Activated CD8-positive, alpha-beta memory T cell treated with anti-CD3 and anti-CD28 coated beads, Interleukin-2, amount 10 ng/mL, durations not matched to agents 7 days and 5 days (primary cell): ENCODE results near the gene SLC1A5. TPM values are rescaled to one million over a fixed set of nuclear protein-coding genes. Genes with fewer than 3 reads are reported as not detected.
"Not testable (repeated sequence)": the region's sequence is repeated elsewhere in the genome, so short reads cannot be mapped to it uniquely, and the experiment has no call there.

ENCODE experiments used
- ATAC-seq: fragments of 150-1000 bp; cut with Tn5 transposase; one replicate; pipeline ENCODE4 v1.10.0; 2021; ENCODE audit warnings: moderate library complexity
- CTCF ChIA-PET: fragments of 350-600 bp; sonication (Branson Sonifier 250); formaldehyde crosslinking; loops from one replicate; lab custom pipeline; 2021; ENCODE audit warnings: antibody characterized with exemption; lab: Charles Lee
- DNase-seq: peaks from one replicate; pipeline ENCODE4 v3.0.0-alpha.2; 2020
- H3K27ac Mint-ChIP-seq: one replicate; pipeline ENCODE4 v1.8.0; 2021; ENCODE audit warnings: mild to moderate bottlenecking, mixed read lengths
- H3K27me3 Mint-ChIP-seq: one replicate; pipeline ENCODE4 v1.8.0; 2021; ENCODE audit warnings: mixed read lengths
- H3K36me3 Mint-ChIP-seq: one replicate; pipeline ENCODE4 v1.8.0; 2021; ENCODE audit warnings: mild to moderate bottlenecking, mixed read lengths
- H3K4me1 Mint-ChIP-seq: one replicate; pipeline ENCODE4 v1.8.0; 2021; ENCODE audit warnings: mixed read lengths
- H3K4me3 Mint-ChIP-seq: one replicate; pipeline ENCODE4 v1.8.0; 2021; ENCODE audit warnings: mild to moderate bottlenecking, moderate library complexity, mixed read lengths
- H3K9me3 Mint-ChIP-seq: one replicate; pipeline ENCODE4 v1.8.0; 2022; ENCODE audit warnings: low read depth, mixed read lengths
- total RNA-seq, 2 experiments: library from RNA; stranded (reverse); gene quantifications; one replicate each; pipeline ENCODE4 v1.2.3, GENCODE V29; 2021

The SLC1A5 gene
- total RNA-seq, 2 experiments from 2014 or later = 196 to 259 TPM

- CTCF ChIA-PET = interaction anchor here (1.1 kb wide), 1 partner anchor 58 kb away, joined by 3 read pairs; no protein-coding TSS in a partner anchor
- no peaks in the 10 kb centered on the region for H3K36me3 Mint-ChIP-seq
These were observed 27.6 kb upstream of the SLC1A5 start for GRCh38 chr19:46815833-46816627.

GRCh38 chr19:46813839-46814358 lies 25.5 kb upstream of the SLC1A5 start:
- Mint-ChIP-seq H3K27ac (no peak overlapping the region), H3K9me3 (no peaks in the 10 kb centered on the region), H3K4me3 (no peak overlapping the region), H3K27me3 (peaks cover 3% of the 10 kb centered on the region), H3K4me1 (peaks cover 2% of the 10 kb centered on the region), H3K36me3 (no peaks in the 10 kb centered on the region)
- CTCF ChIA-PET = interaction anchor here (1.3 kb wide), 1 partner anchor 27 kb away, joined by 4 read pairs; no protein-coding TSS in a partner anchor
- DNase-seq (no peak), ATAC-seq (no peak)

More at GRCh38 chr19:46815833-46816627, 27.6 kb upstream of the SLC1A5 start:
- Mint-ChIP-seq H3K4me3 (no peak overlapping the region), H3K9me3 (no peaks in the 10 kb centered on the region), H3K4me1 (peaks cover 22% of the 10 kb centered on the region), H3K27me3 (peaks cover 3% of the 10 kb centered on the region), H3K27ac (no peak overlapping the region)
- ATAC-seq (no peak), DNase-seq (no peak)

- H3K27me3 Mint-ChIP-seq = peaks cover 3% of the 10 kb centered on the region
- H3K9me3 Mint-ChIP-seq = no peaks in the 10 kb centered on the region
- no peaks in the 10 kb centered on the region for H3K4me1 Mint-ChIP-seq
- DNase-seq (no peak), ATAC-seq (no peak)
- H3K27ac Mint-ChIP-seq = no peak overlapping the region
- no peaks in the 10 kb centered on the region for H3K36me3 Mint-ChIP-seq
- CTCF ChIA-PET = interaction anchor here (0.8 to 1.3 kb wide), 2 partner anchors 27 to 28 kb away, joined by 3 to 4 read pairs; no protein-coding TSS in a partner anchor
- no peak overlapping the region for H3K4me3 Mint-ChIP-seq
These were observed 24.8 kb upstream of the SLC1A5 start for GRCh38 chr19:46812977-46813838.

- no peaks in the 10 kb centered on the region for H3K36me3 Mint-ChIP-seq
- ATAC-seq (no peak), DNase-seq (no peak)
- H3K27ac Mint-ChIP-seq = no peak overlapping the region
- H3K27me3 Mint-ChIP-seq = no peaks in the 10 kb centered on the region
- CTCF ChIA-PET = interaction anchor here (1.1 kb wide), 1 partner anchor 42 kb away, joined by 4 read pairs; no protein-coding TSS in a partner anchor
- no peaks in the 10 kb centered on the region for H3K4me1 Mint-ChIP-seq
- H3K9me3 Mint-ChIP-seq = no peaks in the 10 kb centered on the region
- H3K4me3 Mint-ChIP-seq = no peak overlapping the region
These were observed 21.3 kb upstream of the SLC1A5 start for GRCh38 chr19:46809534-46810272.

- CTCF ChIA-PET = no interaction called here
These were observed 18.3 kb upstream of the SLC1A5 start for GRCh38 chr19:46806656-46807055.

GRCh38 chr19:46804432-46804831 lies 16.0 kb upstream of the SLC1A5 start:
- not testable (repeated sequence) for H3K4me1 Mint-ChIP-seq, DNase-seq, H3K27me3 Mint-ChIP-seq, H3K27ac Mint-ChIP-seq, H3K36me3 Mint-ChIP-seq, H3K4me3 Mint-ChIP-seq, ATAC-seq, H3K9me3 Mint-ChIP-seq
- CTCF ChIA-PET = interaction anchor here (1.2 to 1.4 kb wide), 4 partner anchors 36 to 51 kb away, joined by 4 to 6 read pairs (median 4); no protein-coding TSS in a partner anchor

More at GRCh38 chr19:46806656-46807055, 18.3 kb upstream of the SLC1A5 start:
- H3K27ac Mint-ChIP-seq = no peak overlapping the region
- H3K36me3 Mint-ChIP-seq = no peaks in the 10 kb centered on the region
- DNase-seq = no peak
- no peaks in the 10 kb centered on the region for H3K27me3 Mint-ChIP-seq
- H3K4me1 Mint-ChIP-seq = no peaks in the 10 kb centered on the region
- no peaks in the 10 kb centered on the region for H3K9me3 Mint-ChIP-seq
- no peak overlapping the region for H3K4me3 Mint-ChIP-seq
- ATAC-seq = no peak

GRCh38 chr19:46803555-46803954 lies 15.2 kb upstream of the SLC1A5 start:
- Mint-ChIP-seq H3K36me3 (no peaks in the 10 kb centered on the region), H3K27ac (no peak overlapping the region), H3K27me3 (no peaks in the 10 kb centered on the region), H3K4me1 (no peaks in the 10 kb centered on the region), H3K4me3 (no peak overlapping the region), H3K9me3 (no peaks in the 10 kb centered on the region)
- DNase-seq (no peak), ATAC-seq (no peak)
- CTCF ChIA-PET = interaction anchor here (0.7 to 1.1 kb wide), 3 partner anchors 8 to 37 kb away, joined by 3 read pairs; no protein-coding TSS in a partner anchor

GRCh38 chr19:46802152-46802551 lies 13.8 kb upstream of the SLC1A5 start:
- H3K4me1 Mint-ChIP-seq = no peaks in the 10 kb centered on the region
- CTCF ChIA-PET = no interaction called here
- no peak overlapping the region for H3K27ac Mint-ChIP-seq
- H3K27me3 Mint-ChIP-seq = peaks cover 2% of the 10 kb centered on the region
- H3K4me3 Mint-ChIP-seq = no peak overlapping the region
- ATAC-seq (no peak), DNase-seq (no peak)
- no peaks in the 10 kb centered on the region for H3K36me3 Mint-ChIP-seq
- no peaks in the 10 kb centered on the region for H3K9me3 Mint-ChIP-seq

GRCh38 chr19:46798713-46799112 lies 10.3 kb upstream of the SLC1A5 start:
- ATAC-seq (no peak), DNase-seq (no peak)
- Mint-ChIP-seq H3K27ac (no peak overlapping the region), H3K9me3 (no peaks in the 10 kb centered on the region), H3K36me3 (no peaks in the 10 kb centered on the region), H3K4me3 (no peak overlapping the region), H3K27me3 (peaks cover 8% of the 10 kb centered on the region), H3K4me1 (no peaks in the 10 kb centered on the region)
- CTCF ChIA-PET = interaction anchor here (0.7 to 1.4 kb wide), 2 partner anchors 11 to 45 kb away, joined by 3 to 4 read pairs; partner anchors contain the start of gene SLC1A5

GRCh38 chr19:46797881-46798280 lies 9.5 kb upstream of the SLC1A5 start:
- Mint-ChIP-seq H3K9me3 (no peaks in the 10 kb centered on the region), H3K4me1 (peaks cover 3% of the 10 kb centered on the region), H3K27me3 (peaks cover 9% of the 10 kb centered on the region), H3K27ac (no peak overlapping the region), H3K36me3 (no peaks in the 10 kb centered on the region), H3K4me3 (no peak overlapping the region)
- no peak for DNase-seq
- ATAC-seq = no peak
- CTCF ChIA-PET = interaction anchor here (0.9 to 2.2 kb wide), 4 partner anchors 23 to 44 kb away, joined by 3 to 5 read pairs (median 5); no protein-coding TSS in a partner anchor

- Mint-ChIP-seq H3K9me3 (no peaks in the 10 kb centered on the region), H3K27ac (peak overlapping the region; percentile 72), H3K4me1 (peaks cover 33% of the 10 kb centered on the region), H3K4me3 (peak overlapping the region; percentile 24), H3K27me3 (peaks cover 7% of the 10 kb centered on the region), H3K36me3 (peaks cover 3% of the 10 kb centered on the region)
- CTCF ChIA-PET = interaction anchor here (0.7 to 2.9 kb wide), 6 partner anchors 30 to 49 kb away, joined by 3 to 16 read pairs (median 4); no protein-coding TSS in a partner anchor
- ATAC-seq (peak; percentile 25), DNase-seq (peak; percentile 65)
These were observed 3.5 kb upstream of the SLC1A5 start for GRCh38 chr19:46791944-46792343.

GRCh38 chr19:46789371-46789770 lies 977 bp upstream of the SLC1A5 start:
- Mint-ChIP-seq H3K9me3 (no peaks in the 10 kb centered on the region), H3K36me3 (peaks cover 25% of the 10 kb centered on the region), H3K27ac (no peak overlapping the region), H3K27me3 (peaks cover 4% of the 10 kb centered on the region), H3K4me1 (peaks cover 39% of the 10 kb centered on the region), H3K4me3 (no peak overlapping the region)
- DNase-seq (no peak), ATAC-seq (no peak)
- CTCF ChIA-PET = interaction anchor here (0.6 to 7.2 kb wide), 9 partner anchors 19 to 172 kb away, joined by 3 to 77 read pairs (median 3); no protein-coding TSS in a partner anchor
